ENCODE measurements around the gene EPB41.

DNA sequence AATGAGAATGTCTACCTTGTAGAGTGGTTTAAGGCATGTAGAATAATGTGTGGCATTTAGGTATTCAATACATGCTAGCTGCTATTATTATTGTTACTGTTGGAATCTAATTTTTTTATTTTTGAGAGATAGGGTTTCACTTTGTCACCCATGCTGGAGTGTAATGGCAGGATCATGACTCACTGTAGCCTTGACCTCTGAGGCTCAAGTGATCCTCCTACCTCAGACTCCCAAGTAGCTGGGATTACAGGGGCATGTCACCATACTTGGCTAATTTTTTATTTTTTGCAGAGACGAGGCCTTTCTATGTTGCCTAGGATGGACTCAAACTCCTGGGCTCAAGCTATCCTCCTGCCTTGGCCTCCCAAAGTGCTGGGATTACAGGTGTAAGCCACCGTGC is 61.9 kb downstream of the EPB41 start:
- no peak for TF ChIP-seq POLR2A (IDR thresholded peaks at IDR 0.05)
- TF ChIP-seq, protein P1, sequence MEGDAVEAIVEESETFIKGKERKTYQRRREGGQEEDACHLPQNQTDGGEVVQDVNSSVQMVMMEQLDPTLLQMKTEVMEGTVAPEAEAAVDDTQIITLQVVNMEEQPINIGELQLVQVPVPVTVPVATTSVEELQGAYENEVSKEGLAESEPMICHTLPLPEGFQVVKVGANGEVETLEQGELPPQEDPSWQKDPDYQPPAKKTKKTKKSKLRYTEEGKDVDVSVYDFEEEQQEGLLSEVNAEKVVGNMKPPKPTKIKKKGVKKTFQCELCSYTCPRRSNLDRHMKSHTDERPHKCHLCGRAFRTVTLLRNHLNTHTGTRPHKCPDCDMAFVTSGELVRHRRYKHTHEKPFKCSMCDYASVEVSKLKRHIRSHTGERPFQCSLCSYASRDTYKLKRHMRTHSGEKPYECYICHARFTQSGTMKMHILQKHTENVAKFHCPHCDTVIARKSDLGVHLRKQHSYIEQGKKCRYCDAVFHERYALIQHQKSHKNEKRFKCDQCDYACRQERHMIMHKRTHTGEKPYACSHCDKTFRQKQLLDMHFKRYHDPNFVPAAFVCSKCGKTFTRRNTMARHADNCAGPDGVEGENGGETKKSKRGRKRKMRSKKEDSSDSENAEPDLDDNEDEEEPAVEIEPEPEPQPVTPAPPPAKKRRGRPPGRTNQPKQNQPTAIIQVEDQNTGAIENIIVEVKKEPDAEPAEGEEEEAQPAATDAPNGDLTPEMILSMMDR (IDR thresholded peaks at IDR 0.05): no peak
